Fibroblast of the aortic adventitia (primary cell): ENCODE results near the gene AARSD1. TPM values are rescaled to one million over a fixed set of nuclear protein-coding genes. Genes with fewer than 3 reads are reported as not detected.

Experiments
- DNase-seq: peaks from one replicate; pipeline ENCODE4 v3.0.0-alpha.2; 2010; ENCODE audit warnings: low read depth
- H3K4me3 ChIP-seq: 2 replicates; pipeline ENCODE4 v1.5.1; 2011; ENCODE audit warnings: low read depth, mild to moderate bottlenecking, control low read depth, low read length, moderate library complexity
- CTCF ChIP-seq: IDR thresholded peaks from 2 replicates; pipeline ENCODE4 v1.5.1; 2011; ENCODE audit warnings: mild to moderate bottlenecking, low read length, control low read depth, inconsistent platforms; ENCODE audit not compliant: insufficient read depth
- total RNA-seq: library from RNA; depleted of rRNA; stranded (reverse); fragments of >200 nt; gene quantifications from 2 replicates; pipeline ENCODE4 v1.2.3, GENCODE V29; 2012; ENCODE audit warnings: low replicate concordance

Gene AARSD1
- total RNA-seq, 1 donor, result 18.9 TPM

- no peak overlapping the region for H3K4me3 ChIP-seq
- no peak for TF ChIP-seq CTCF
- no peak for DNase-seq
These were observed 10.6 kb downstream of the AARSD1 start for GRCh38 chr17:42953669-42954068.

- TF ChIP-seq CTCF, result no peak
- no peak for DNase-seq
These were observed 14.0 kb downstream of the AARSD1 start for GRCh38 chr17:42950044-42950783.

GRCh38 chr17:42946812-42947211 is 17.4 kb downstream of the AARSD1 start:
- no peak for TF ChIP-seq CTCF
- no peak for DNase-seq
- no peak overlapping the region for H3K4me3 ChIP-seq

More at GRCh38 chr17:42950044-42950783, 14.0 kb downstream of the AARSD1 start:
- H3K4me3 ChIP-seq, result no peak overlapping the region

- no peak for TF ChIP-seq CTCF
These were observed 20.0 kb downstream of the AARSD1 start for GRCh38 chr17:42944211-42944610.

GRCh38 chr17:42937712-42938596 is 26.3 kb downstream of the AARSD1 start:
- peak; percentile 75 for TF ChIP-seq CTCF
- DNase-seq, result peak; percentile 78
- H3K4me3 ChIP-seq, result no peak overlapping the region

More at GRCh38 chr17:42944211-42944610, 20.0 kb downstream of the AARSD1 start:
- H3K4me3 ChIP-seq, result no peak overlapping the region
- DNase-seq, result peak; percentile 45

- no peak for TF ChIP-seq CTCF
- no peak overlapping the region for H3K4me3 ChIP-seq
- no peak for DNase-seq
These were observed 34.8 kb downstream of the AARSD1 start for GRCh38 chr17:42929497-42929844.
